Keratinocyte (primary cell): ENCODE data around the gene FNDC3B. TPM values are rescaled to one million over a fixed set of nuclear protein-coding genes. Genes with fewer than 3 reads are reported as not detected.

Experiments
- DNase-seq: peaks from one replicate; pipeline ENCODE4 v3.0.0-alpha.2; 2011; ENCODE audit warnings: low read depth, missing footprints, low spot score
- FAIRE-seq: peaks from 2 replicates; lab custom pipeline; 2011; peaks lifted over from hg19 to GRCh38; lab: Jason Lieb, UNC
- H2AFZ ChIP-seq: 2 replicates; pipeline ENCODE4 v1.6.0; 2012; ENCODE audit warnings: low read length, control low read depth, inconsistent platforms; ENCODE audit not compliant: control insufficient read depth
- H3K27ac ChIP-seq: 2 replicates; pipeline ENCODE4 v1.5.1; 2011; ENCODE audit warnings: low read length; ENCODE audit not compliant: control insufficient read depth, insufficient read depth
- H3K27me3 ChIP-seq: 3 replicates; pipeline ENCODE4 v1.6.0; 2011; ENCODE audit warnings: low read length; ENCODE audit not compliant: control insufficient read depth, insufficient read depth; ENCODE audit errors: extremely low read depth
- H3K36me3 ChIP-seq, 2 experiments: 2 replicates in 1 of 2; 3 replicates in 1 of 2; pipeline ENCODE4 v1.5.1; 2011; ENCODE audit warnings: low read length in 2 of 2, mild to moderate bottlenecking in 1 of 2; ENCODE audit not compliant: control insufficient read depth in 2 of 2, insufficient read depth in 2 of 2; ENCODE audit errors: extremely low read depth in 1 of 2
- H3K4me1 ChIP-seq: 3 replicates; pipeline ENCODE4 v1.5.1; 2011; ENCODE audit warnings: low read length; ENCODE audit not compliant: control insufficient read depth, insufficient read depth; ENCODE audit errors: extremely low read depth
- H3K4me2 ChIP-seq: 3 replicates; pipeline ENCODE4 v1.6.0; 2011; ENCODE audit warnings: low read depth, low read length; ENCODE audit not compliant: control insufficient read depth, insufficient read depth; ENCODE audit errors: extremely low read depth
- H3K4me3 ChIP-seq, 3 experiments: fragments of 200-600 bp in 1 of 3; sonication (generic) in 1 of 3; 2 replicates in 2 of 3; 3 replicates in 1 of 3; pipeline ENCODE4 v1.5.1; 2011 to 2016; ENCODE audit warnings: low read length in 3 of 3, mild to moderate bottlenecking in 3 of 3, control low read depth in 2 of 3, inconsistent platforms in 1 of 3, low read depth in 1 of 3, mixed read lengths in 1 of 3, mixed run types in 1 of 3, moderate library complexity in 1 of 3; ENCODE audit not compliant: control insufficient read depth in 2 of 3, insufficient read depth in 2 of 3; ENCODE audit errors: extremely low read depth in 1 of 3
- H3K79me2 ChIP-seq: 2 replicates; pipeline ENCODE4 v1.6.0; 2012; ENCODE audit warnings: low read length; ENCODE audit not compliant: control insufficient read depth, insufficient read depth
- H3K9ac ChIP-seq: 3 replicates; pipeline ENCODE4 v1.6.0; 2011; ENCODE audit warnings: low read length; ENCODE audit not compliant: control insufficient read depth, insufficient read depth; ENCODE audit errors: extremely low read depth
- H3K9me1 ChIP-seq: 3 replicates; pipeline ENCODE4 v1.6.0; 2011; ENCODE audit warnings: low read length; ENCODE audit not compliant: control insufficient read depth, insufficient read depth; ENCODE audit errors: extremely low read depth
- H3K9me3 ChIP-seq: 2 replicates; pipeline ENCODE4 v1.5.1; 2012; ENCODE audit warnings: low read depth, low read length; ENCODE audit not compliant: control insufficient read depth
- H4K20me1 ChIP-seq: 3 replicates; pipeline ENCODE4 v1.6.0; 2011; ENCODE audit warnings: low read length; ENCODE audit not compliant: control insufficient read depth, insufficient read depth; ENCODE audit errors: extremely low read depth
- EZH2 ChIP-seq: IDR thresholded peaks from one replicate; pipeline ENCODE4 v1.6.1; 2012; ENCODE audit warnings: inconsistent platforms, mild to moderate bottlenecking, low read length, moderate library complexity
- dilution Hi-C: fragments of 300-500 bp; cut with MboI; formaldehyde crosslinking; loops from one replicate; pipeline ENCODE4 v1.7.0; 2020; ENCODE audit warnings: low sequenced_read_pairs; ENCODE audit not compliant: extremely low pct_ligation_motif_present
- polyA plus RNA-seq, 5 experiments: library from polyadenylated mRNA; depleted of rRNA in 3 of 5; stranded (reverse) in 3 of 5; stranded (forward) in 1 of 5; unstranded in 1 of 5; fragments of >200 nt; gene quantifications; 1 replicate in 1 of 5; 2 replicates in 3 of 5; 3 replicates in 1 of 5; pipeline versions ENCODE4 v1.2.1 to v1.2.3, GENCODE V29; 2011 to 2012; ENCODE audit warnings: missing spikeins in 2 of 5, low read depth in 1 of 5, low replicate concordance in 1 of 5
- TF ChIP-seq, protein P1 (sequence below), 3 experiments: IDR thresholded peaks in 1 of 3; conservative IDR thresholded peaks in 1 of 3; optimal IDR thresholded peaks in 1 of 3; 2 replicates in 2 of 3; 3 replicates in 1 of 3; pipeline versions ENCODE3 to v1.5.1; 2011; ENCODE audit warnings: low read length in 3 of 3, mild to moderate bottlenecking in 3 of 3, moderate library complexity in 2 of 3, control low read depth in 1 of 3, inconsistent platforms in 1 of 3; ENCODE audit not compliant: insufficient read depth in 2 of 3; ENCODE audit errors: extremely low read depth in 1 of 3

The FNDC3B gene
- polyA plus RNA-seq, 1 donor (not counting 4 experiments of a cell fraction or from before 2014, with no cell fraction given) = 31.4 TPM

- DNase-seq = no peak
- H3K27ac ChIP-seq = peak overlapping the region; percentile 79
- no peak overlapping the region for H3K9ac ChIP-seq
- H3K9me3 ChIP-seq = no peaks in the 10 kb centered on the region
- H4K20me1 ChIP-seq = no peaks in the 10 kb centered on the region
- FAIRE-seq = no peak
- H3K4me1 ChIP-seq = peaks cover 30% of the 10 kb centered on the region
- peaks cover 0 to 2% of the 10 kb centered on the region in 2 experiments for H3K36me3 ChIP-seq
- no peaks in the 10 kb centered on the region for H3K27me3 ChIP-seq
- H3K4me3 ChIP-seq = no peak overlapping the region
- H3K79me2 ChIP-seq = peaks cover 57% of the 10 kb centered on the region
- H3K4me2 ChIP-seq = no peak overlapping the region
- dilution Hi-C loops = no loop called here
- no peaks in the 10 kb centered on the region for H3K9me1 ChIP-seq
- no peak overlapping the region for H2AFZ ChIP-seq
- TF ChIP-seq EZH2 = no peak
- TF ChIP-seq, protein P1, sequence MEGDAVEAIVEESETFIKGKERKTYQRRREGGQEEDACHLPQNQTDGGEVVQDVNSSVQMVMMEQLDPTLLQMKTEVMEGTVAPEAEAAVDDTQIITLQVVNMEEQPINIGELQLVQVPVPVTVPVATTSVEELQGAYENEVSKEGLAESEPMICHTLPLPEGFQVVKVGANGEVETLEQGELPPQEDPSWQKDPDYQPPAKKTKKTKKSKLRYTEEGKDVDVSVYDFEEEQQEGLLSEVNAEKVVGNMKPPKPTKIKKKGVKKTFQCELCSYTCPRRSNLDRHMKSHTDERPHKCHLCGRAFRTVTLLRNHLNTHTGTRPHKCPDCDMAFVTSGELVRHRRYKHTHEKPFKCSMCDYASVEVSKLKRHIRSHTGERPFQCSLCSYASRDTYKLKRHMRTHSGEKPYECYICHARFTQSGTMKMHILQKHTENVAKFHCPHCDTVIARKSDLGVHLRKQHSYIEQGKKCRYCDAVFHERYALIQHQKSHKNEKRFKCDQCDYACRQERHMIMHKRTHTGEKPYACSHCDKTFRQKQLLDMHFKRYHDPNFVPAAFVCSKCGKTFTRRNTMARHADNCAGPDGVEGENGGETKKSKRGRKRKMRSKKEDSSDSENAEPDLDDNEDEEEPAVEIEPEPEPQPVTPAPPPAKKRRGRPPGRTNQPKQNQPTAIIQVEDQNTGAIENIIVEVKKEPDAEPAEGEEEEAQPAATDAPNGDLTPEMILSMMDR (optimal IDR thresholded peaks at IDR 0.05 in 1 of 3, IDR thresholded peaks at IDR 0.05 in 1 of 3, conservative IDR thresholded peaks at IDR 0.05 in 1 of 3; ENCODE audit: extremely low read depth in 1 of 3, insufficient read depth in 2 of 3, low read length in 3 of 3) = no peak
These were observed 163.4 kb downstream of the FNDC3B start for GRCh38 chr3:172202797-172203196.

- TF ChIP-seq, protein P1 (optimal IDR thresholded peaks at IDR 0.05 in 1 of 3, IDR thresholded peaks at IDR 0.05 in 1 of 3, conservative IDR thresholded peaks at IDR 0.05 in 1 of 3; ENCODE audit: extremely low read depth in 1 of 3, insufficient read depth in 2 of 3, low read length in 3 of 3) = no peak
- TF ChIP-seq EZH2 = no peak
- H3K79me2 ChIP-seq = peaks cover 53% of the 10 kb centered on the region
- H3K9ac ChIP-seq = no peak overlapping the region
- no peak for DNase-seq
- H3K4me3 ChIP-seq = no peak overlapping the region
- no peak overlapping the region for H3K4me2 ChIP-seq
- H3K36me3 ChIP-seq = peaks cover 0 to 2% of the 10 kb centered on the region in 2 experiments
- H2AFZ ChIP-seq = no peak overlapping the region
- H3K9me1 ChIP-seq = no peaks in the 10 kb centered on the region
- peaks cover 30% of the 10 kb centered on the region for H3K4me1 ChIP-seq
- no peaks in the 10 kb centered on the region for H4K20me1 ChIP-seq
- dilution Hi-C loops = no loop called here
- no peaks in the 10 kb centered on the region for H3K27me3 ChIP-seq
- H3K27ac ChIP-seq = no peak overlapping the region
- no peaks in the 10 kb centered on the region for H3K9me3 ChIP-seq
- peak; percentile 9 for FAIRE-seq
These were observed 164.3 kb downstream of the FNDC3B start for GRCh38 chr3:172203522-172204258.
